Measurements from ENCODE around the gene LIPT2.

The LIPT2 gene

GRCh38 chr11:74462631-74463030 lies 30.9 kb downstream of the LIPT2 start:
- Mint-ChIP-seq H3K4me1 (ENCODE audit: low read depth) (peaks cover 2% of the 10 kb centered on the region), H3K9me3 (ENCODE audit: low read depth) (no peaks in the 10 kb centered on the region), H3K27ac (no peak overlapping the region), H3K27me3 (peaks cover 16% of the 10 kb centered on the region), H3K36me3 (no peaks in the 10 kb centered on the region), H3K4me3 (no peak overlapping the region)

GRCh38 chr11:74462009-74462408 lies 31.5 kb downstream of the LIPT2 start:
- H3K27me3 Mint-ChIP-seq: peaks cover 16% of the 10 kb centered on the region
- no peaks in the 10 kb centered on the region for H3K36me3 Mint-ChIP-seq
- no peak overlapping the region for H3K27ac Mint-ChIP-seq
- no peaks in the 10 kb centered on the region for H3K4me1 Mint-ChIP-seq (ENCODE audit: low read depth)
- H3K4me3 Mint-ChIP-seq: no peak overlapping the region
- no peaks in the 10 kb centered on the region for H3K9me3 Mint-ChIP-seq (ENCODE audit: low read depth)

DNA sequence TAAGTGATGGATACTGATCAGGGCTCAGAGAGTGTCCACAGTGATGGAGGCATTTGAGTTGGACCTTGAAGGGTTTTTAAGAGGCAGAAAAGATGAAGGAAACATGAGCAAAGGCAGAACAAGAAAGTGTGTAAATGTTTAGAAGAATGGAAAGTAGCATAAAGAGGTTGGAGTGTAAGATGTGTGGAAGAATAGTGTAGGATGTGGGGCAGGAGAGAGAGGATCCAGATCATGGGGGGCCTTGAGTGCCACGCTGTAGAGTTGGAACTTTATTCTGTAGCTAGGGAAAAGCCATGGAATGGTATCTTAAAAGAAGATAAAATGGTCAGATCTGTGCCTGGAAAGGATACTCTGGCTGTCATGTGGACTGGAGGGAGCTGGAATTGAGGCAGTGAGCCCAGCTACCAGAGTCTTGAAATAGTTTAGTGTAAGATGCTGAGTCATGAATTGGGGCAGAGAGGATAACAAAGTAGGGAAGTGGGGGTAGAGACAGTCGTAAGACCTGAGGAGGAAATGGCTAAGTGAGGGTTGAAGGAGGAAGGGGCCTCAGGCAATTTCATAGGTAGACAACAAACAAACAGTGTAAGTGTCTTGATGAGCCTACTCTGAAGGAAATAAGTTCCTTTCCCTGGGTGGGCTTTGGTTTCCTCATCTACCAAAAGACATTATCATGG lies 32.9 kb downstream of the LIPT2 start:
- H3K9me3 Mint-ChIP-seq (ENCODE audit: low read depth): no peaks in the 10 kb centered on the region
- H3K4me1 Mint-ChIP-seq (ENCODE audit: low read depth): no peaks in the 10 kb centered on the region
- H3K27me3 Mint-ChIP-seq: peaks cover 6% of the 10 kb centered on the region
- H3K27ac Mint-ChIP-seq: no peak overlapping the region
- no peak overlapping the region for H3K4me3 Mint-ChIP-seq
- H3K36me3 Mint-ChIP-seq: no peaks in the 10 kb centered on the region

DNA sequence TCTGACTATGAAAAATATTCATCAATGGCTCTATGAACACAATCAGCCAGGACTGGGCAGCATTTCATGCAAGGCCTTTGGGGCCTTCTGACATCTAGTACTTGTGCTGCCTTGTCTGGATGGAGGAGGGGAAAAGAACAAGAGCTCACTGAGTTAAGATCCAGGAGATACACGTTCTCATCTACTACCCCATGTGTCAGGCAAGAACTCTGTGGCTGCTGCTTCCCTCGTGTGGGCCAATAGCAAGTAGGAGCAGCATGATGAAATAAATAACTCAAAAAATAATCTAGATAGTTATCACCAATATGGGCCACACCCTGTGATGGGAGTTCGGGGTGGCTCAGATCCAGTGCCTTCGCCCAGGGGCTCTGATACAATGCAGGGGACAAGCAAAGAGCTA lies 33.5 kb downstream of the LIPT2 start:
- Mint-ChIP-seq H3K27ac (no peak overlapping the region), H3K4me1 (ENCODE audit: low read depth) (no peaks in the 10 kb centered on the region), H3K27me3 (peaks cover 4% of the 10 kb centered on the region), H3K4me3 (no peak overlapping the region), H3K36me3 (no peaks in the 10 kb centered on the region), H3K9me3 (ENCODE audit: low read depth) (no peaks in the 10 kb centered on the region)

GRCh38 chr11:74459584-74459983 lies 33.9 kb downstream of the LIPT2 start:
- no peaks in the 10 kb centered on the region for H3K36me3 Mint-ChIP-seq
- H3K4me3 Mint-ChIP-seq: no peak overlapping the region
- H3K9me3 Mint-ChIP-seq (ENCODE audit: low read depth): no peaks in the 10 kb centered on the region
- peaks cover under 1% of the 10 kb centered on the region for H3K27me3 Mint-ChIP-seq
- H3K27ac Mint-ChIP-seq: no peak overlapping the region
- no peaks in the 10 kb centered on the region for H3K4me1 Mint-ChIP-seq (ENCODE audit: low read depth)

DNA sequence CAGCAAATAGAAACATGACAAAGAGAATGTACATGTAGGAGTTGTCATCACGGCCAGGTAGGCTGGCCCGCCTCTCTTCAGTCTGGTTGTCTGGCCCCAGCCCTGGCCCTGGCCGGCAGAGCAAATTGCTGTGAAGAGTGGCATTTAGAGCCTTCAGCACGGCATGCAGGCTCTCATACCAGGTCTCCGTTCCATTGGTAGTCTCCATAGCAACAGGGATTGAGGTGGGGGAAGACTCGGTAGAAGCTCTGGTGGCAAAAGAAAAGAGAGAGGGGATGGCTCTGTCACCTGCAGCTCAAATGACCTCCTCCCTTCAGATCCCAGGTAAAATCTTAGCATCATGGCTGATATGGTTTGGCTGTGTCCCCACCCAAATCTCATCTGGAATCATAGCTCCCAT lies 36.2 kb downstream of the LIPT2 start:
- no peaks in the 10 kb centered on the region for H3K4me1 Mint-ChIP-seq (ENCODE audit: low read depth)
- no peak overlapping the region for H3K4me3 Mint-ChIP-seq
- no peak overlapping the region for H3K27ac Mint-ChIP-seq
- no peaks in the 10 kb centered on the region for H3K36me3 Mint-ChIP-seq
- peaks cover 6% of the 10 kb centered on the region for H3K27me3 Mint-ChIP-seq
- no peaks in the 10 kb centered on the region for H3K9me3 Mint-ChIP-seq (ENCODE audit: low read depth)

DNA sequence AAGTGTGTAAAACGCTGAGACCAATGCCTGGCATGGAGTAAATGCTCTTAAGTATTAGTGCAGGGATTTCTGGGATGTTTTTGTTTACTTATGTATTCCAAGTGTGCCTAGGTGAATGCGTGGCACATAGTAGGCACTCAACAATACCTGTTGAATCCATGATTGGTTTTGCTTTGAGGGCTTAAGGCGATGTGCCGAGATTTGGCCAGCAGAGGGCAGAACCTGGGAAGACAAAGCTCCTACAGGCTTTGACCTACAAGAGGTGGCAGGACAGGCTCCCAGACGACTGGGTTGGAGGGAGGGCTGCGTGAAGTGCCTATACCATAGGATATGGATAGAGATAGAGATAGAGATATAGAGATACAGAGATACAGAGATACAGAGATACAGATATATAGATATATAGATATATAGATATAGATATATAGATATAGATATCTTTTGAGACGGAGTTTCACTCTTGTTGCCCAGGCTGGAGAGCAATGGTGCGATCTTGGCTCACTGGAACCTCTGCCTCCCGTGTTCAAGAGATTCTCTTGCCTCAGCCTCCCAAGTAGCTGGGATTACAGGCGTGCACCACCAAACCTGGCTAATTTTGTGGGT lies 40.0 kb downstream of the LIPT2 start:
- no peaks in the 10 kb centered on the region for H3K9me3 Mint-ChIP-seq (ENCODE audit: low read depth)
- peaks cover 8% of the 10 kb centered on the region for H3K27me3 Mint-ChIP-seq
- H3K36me3 Mint-ChIP-seq: no peaks in the 10 kb centered on the region
- H3K4me3 Mint-ChIP-seq: no peak overlapping the region
- H3K4me1 Mint-ChIP-seq (ENCODE audit: low read depth): peaks cover 6% of the 10 kb centered on the region
- H3K27ac Mint-ChIP-seq: no peak overlapping the region

DNA sequence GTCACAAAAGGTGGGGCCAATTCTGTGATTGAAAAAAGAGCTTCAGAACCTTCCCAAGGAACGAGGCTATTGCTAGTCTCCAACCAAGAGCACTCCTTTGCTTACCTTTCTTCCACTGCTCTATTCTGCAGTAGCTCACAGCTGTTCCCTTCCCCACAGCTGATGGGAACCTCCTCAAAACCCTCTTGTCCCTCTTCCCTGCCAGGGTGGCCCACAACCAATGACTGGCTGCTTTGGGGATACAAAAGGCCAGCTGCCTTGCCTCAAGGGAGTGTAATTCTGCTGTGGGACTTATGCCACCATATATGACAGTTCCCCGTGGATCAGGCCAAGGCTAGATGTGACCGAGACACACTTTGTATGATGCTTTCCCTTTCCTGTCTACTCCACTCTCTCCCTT lies 41.2 kb downstream of the LIPT2 start:
- H3K36me3 Mint-ChIP-seq: no peaks in the 10 kb centered on the region
- peaks cover 8% of the 10 kb centered on the region for H3K27me3 Mint-ChIP-seq
- no peak overlapping the region for H3K4me3 Mint-ChIP-seq
- peaks cover 6% of the 10 kb centered on the region for H3K4me1 Mint-ChIP-seq (ENCODE audit: low read depth)
- no peaks in the 10 kb centered on the region for H3K9me3 Mint-ChIP-seq (ENCODE audit: low read depth)
- H3K27ac Mint-ChIP-seq: no peak overlapping the region

- Mint-ChIP-seq H3K36me3 (no peaks in the 10 kb centered on the region), H3K27me3 (peaks cover 9% of the 10 kb centered on the region), H3K4me3 (no peak overlapping the region), H3K4me1 (ENCODE audit: low read depth) (peaks cover 6% of the 10 kb centered on the region), H3K9me3 (ENCODE audit: low read depth) (no peaks in the 10 kb centered on the region), H3K27ac (no peak overlapping the region)
Observed at GRCh38 chr11:74450318-74450717, 43.2 kb downstream of the LIPT2 start.

DNA sequence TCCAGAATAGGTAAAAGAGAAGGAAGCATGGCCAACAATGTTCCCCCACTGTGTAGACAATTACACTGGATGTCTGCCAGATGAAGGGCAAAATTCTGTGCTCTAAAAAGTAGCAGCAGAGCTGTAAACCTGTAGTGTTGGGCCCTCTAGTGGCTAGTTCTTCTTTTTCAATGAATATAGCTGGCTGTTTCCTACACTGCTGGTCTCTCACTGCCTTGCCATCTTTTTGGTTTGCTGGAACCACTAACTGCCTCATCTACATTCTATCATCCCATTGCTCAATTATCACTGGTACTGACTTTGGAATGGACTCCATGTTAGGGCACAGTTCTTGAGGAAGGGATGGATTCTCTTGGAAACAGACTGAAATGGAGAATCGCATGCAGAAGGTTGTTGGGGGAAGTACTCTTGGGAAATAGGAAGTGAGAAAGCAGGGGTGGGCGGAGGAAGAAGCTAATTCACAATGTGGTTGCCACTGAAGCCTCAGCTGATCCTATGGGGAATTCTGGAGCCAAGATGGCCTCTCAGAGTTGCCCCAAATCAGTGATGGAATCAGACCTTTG lies 44.1 kb downstream of the LIPT2 start:
- Mint-ChIP-seq H3K4me1 (ENCODE audit: low read depth) (peaks cover 6% of the 10 kb centered on the region), H3K4me3 (no peak overlapping the region), H3K27ac (no peak overlapping the region), H3K36me3 (no peaks in the 10 kb centered on the region), H3K9me3 (ENCODE audit: low read depth) (no peaks in the 10 kb centered on the region), H3K27me3 (peaks cover 9% of the 10 kb centered on the region)

- Mint-ChIP-seq H3K36me3 (no peaks in the 10 kb centered on the region), H3K4me1 (ENCODE audit: low read depth) (peaks cover 6% of the 10 kb centered on the region), H3K4me3 (no peak overlapping the region), H3K27ac (no peak overlapping the region), H3K27me3 (peaks cover 6% of the 10 kb centered on the region), H3K9me3 (ENCODE audit: low read depth) (no peaks in the 10 kb centered on the region)
Observed at GRCh38 chr11:74447720-74448119, 45.8 kb downstream of the LIPT2 start.

DNA sequence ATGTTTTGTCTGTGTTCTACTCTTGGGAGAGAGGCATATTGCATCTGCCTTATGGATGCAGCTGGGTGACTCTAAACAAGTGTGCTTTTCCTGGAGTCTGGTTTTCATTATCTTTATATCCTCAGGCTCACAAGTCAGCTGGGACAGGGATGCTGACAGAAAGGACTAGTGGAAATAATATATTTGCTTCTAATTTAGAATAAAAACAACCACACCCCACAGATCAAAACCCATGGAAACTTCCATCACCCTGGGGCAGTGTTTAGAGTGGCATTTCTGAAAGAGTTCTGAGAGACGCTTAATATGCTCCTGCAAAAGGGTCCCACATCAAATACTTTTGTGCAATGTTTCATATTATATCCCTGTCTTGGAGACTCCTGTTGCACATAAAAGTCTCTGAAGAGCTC lies 47.0 kb downstream of the LIPT2 start:
- Mint-ChIP-seq H3K36me3 (no peaks in the 10 kb centered on the region), H3K27me3 (peaks cover 4% of the 10 kb centered on the region), H3K9me3 (ENCODE audit: low read depth) (no peaks in the 10 kb centered on the region), H3K27ac (no peak overlapping the region), H3K4me1 (ENCODE audit: low read depth) (peaks cover 6% of the 10 kb centered on the region), H3K4me3 (no peak overlapping the region)

DNA sequence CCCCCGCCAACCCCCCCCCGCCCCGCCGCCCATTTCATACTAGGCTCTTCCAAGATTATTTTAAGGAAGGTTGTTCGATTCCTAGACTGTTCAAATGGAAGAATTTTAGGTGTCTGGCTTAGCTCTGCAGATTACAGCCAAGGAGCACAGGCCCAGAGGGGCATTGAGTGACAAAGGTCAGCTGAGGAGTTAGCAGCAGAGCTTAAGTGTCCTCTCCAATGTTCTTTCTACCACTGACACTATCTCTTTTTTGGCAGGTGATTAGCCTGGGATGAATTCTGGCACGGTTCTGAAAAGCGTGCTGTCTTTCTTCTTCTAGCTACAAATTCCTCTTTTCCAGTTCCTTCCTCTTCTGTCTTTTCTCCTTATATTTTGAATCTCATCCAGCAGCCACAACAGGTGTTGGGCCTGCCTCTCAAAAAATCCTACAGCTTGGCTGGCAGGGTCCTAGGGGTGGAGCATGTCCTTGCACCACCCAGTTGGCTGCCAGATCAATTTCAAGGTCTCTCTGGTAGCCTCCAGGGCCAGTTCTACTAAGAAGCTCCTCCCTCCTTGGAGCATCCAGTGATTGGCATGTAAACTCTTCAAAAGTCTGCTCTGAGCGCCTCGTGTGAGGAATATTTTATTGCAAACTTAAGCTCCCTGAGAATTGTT lies 49.2 kb downstream of the LIPT2 start:
- peaks cover 4% of the 10 kb centered on the region for H3K27me3 Mint-ChIP-seq
- no peaks in the 10 kb centered on the region for H3K36me3 Mint-ChIP-seq
- H3K9me3 Mint-ChIP-seq (ENCODE audit: low read depth): no peaks in the 10 kb centered on the region
- no peak overlapping the region for H3K4me3 Mint-ChIP-seq
- H3K27ac Mint-ChIP-seq: no peak overlapping the region
- peaks cover 2% of the 10 kb centered on the region for H3K4me1 Mint-ChIP-seq (ENCODE audit: low read depth)

- no peaks in the 10 kb centered on the region for H3K36me3 Mint-ChIP-seq
- H3K27ac Mint-ChIP-seq: no peak overlapping the region
- H3K4me1 Mint-ChIP-seq (ENCODE audit: low read depth): no peaks in the 10 kb centered on the region
- H3K4me3 Mint-ChIP-seq: no peak overlapping the region
- H3K27me3 Mint-ChIP-seq: peaks cover 4% of the 10 kb centered on the region
- H3K9me3 Mint-ChIP-seq (ENCODE audit: low read depth): no peaks in the 10 kb centered on the region
Observed at GRCh38 chr11:74443071-74443864, 50.3 kb downstream of the LIPT2 start.

GRCh38 chr11:74442636-74443035 lies 50.9 kb downstream of the LIPT2 start:
- Mint-ChIP-seq H3K4me3 (no peak overlapping the region), H3K27me3 (peaks cover 4% of the 10 kb centered on the region), H3K9me3 (ENCODE audit: low read depth) (no peaks in the 10 kb centered on the region), H3K4me1 (ENCODE audit: low read depth) (no peaks in the 10 kb centered on the region), H3K27ac (no peak overlapping the region), H3K36me3 (no peaks in the 10 kb centered on the region)
